ENCODE measurements around the gene HSPA1B. TPM values are rescaled to one million over a fixed set of nuclear protein-coding genes. Genes with fewer than 3 reads are reported as not detected.

Gene HSPA1B
- total RNA-seq = 268 TPM in 2 replicates

GRCh38 chr6:31827286-31828079 is at the start of gene HSPA1B:
TSS of gene HSPA1B (plus strand) at chr6:31827738. CDS start at chr6:31827951, 213 bp downstream.

DNA sequence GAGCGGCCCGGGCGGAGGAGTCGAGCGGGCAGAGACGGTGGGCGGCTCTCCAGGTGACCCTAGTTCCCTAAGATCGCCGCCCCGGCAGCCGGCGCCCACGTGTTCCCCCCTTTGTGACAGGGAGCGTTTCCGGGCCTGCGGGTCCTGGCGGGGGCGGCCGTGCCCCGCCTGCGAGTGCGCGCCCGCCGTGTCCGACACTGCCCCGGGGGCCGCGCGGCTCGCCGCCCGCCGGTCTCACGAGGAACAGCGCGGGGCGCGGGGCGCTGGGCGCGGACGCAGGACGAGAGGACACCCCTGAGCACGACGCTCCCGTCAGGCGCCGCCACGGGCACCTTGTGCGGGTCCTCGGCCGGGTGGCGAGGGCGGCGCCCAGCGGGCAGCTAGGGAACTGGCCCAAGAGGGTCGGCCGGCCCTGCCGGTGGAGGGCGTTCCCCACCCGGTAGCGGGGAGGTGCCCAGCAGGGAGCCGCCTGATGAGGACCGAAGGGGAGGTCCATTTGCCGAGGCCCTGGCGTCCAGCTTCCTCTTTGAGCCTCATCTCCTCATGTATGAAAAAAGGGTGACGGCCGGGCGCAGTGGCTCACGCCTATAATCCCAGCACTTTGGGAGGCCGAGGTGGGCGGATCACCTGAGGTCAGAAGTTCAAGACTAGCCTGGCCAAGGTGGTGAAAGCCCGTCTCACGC is 31.8 kb upstream of the HSPA1B start, which contains the start of gene VARS1:
VARS1 (minus strand) TSS at position 137 of the 683 bp plus-strand sequence. CDS start 535 bp downstream, outside the sequence.

GRCh38 chr6:31806470-31807272 is 20.9 kb upstream of the HSPA1B start, which contains the start of gene LSM2:
TSS of gene LSM2 (minus strand) at chr6:31806966. CDS start at chr6:31806757, 209 bp downstream.

GRCh38 chr6:31815025-31815838 is 12.3 kb upstream of the HSPA1B start, which contains the start of the genes HSPA1A and HSPA1L:
TSS of gene HSPA1A (plus strand) at chr6:31815543. CDS start at chr6:31815757, 214 bp downstream.
TSS of gene HSPA1L (minus strand) at chr6:31815283. CDS start at chr6:31811972, 3,311 bp downstream.

GRCh38 chr6:31862344-31863235 is 35.1 kb downstream of the HSPA1B start, which contains the start of gene NEU1:
TSS of gene NEU1 (minus strand) at chr6:31862821. CDS start at chr6:31862776, 45 bp downstream.

GRCh38 chr6:31878726-31879125 is 51.2 kb downstream of the HSPA1B start, which contains the start of gene SLC44A4:
TSS of gene SLC44A4 (minus strand) at chr6:31878997. CDS start at chr6:31878980, 17 bp downstream.

Other genes starting within 250 kb of the HSPA1B start
- 6.7 TPM in 1 of 2 replicates, not detected in the other for gene LTB, start 245.3 kb upstream of the HSPA1B start, total RNA-seq
- not detected in 2 replicates for gene LST1, start 241.5 kb upstream of the HSPA1B start, total RNA-seq
- gene NCR3, start 234.7 kb upstream of the HSPA1B start, total RNA-seq = not detected in 2 replicates
- gene AIF1, start 212.5 kb upstream of the HSPA1B start, total RNA-seq = not detected in 2 replicates
- gene PRRC2A, start 207.0 kb upstream of the HSPA1B start, total RNA-seq = 23.6 and 35.6 TPM in 2 replicates
- 128 and 161 TPM in 2 replicates for gene BAG6, start 175.1 kb upstream of the HSPA1B start, total RNA-seq
- 0.96 and 1.3 TPM in 2 replicates for gene APOM, start 171.8 kb upstream of the HSPA1B start, total RNA-seq
- gene C6orf47, start 167.0 kb upstream of the HSPA1B start, total RNA-seq = 26.7 and 27.1 TPM in 2 replicates
- 7.0 and 12.0 TPM in 2 replicates for gene GPANK1, start 162.7 kb upstream of the HSPA1B start, total RNA-seq
- 84.2 and 103 TPM in 2 replicates for gene CSNK2B, start 161.7 kb upstream of the HSPA1B start, total RNA-seq
- gene LY6G5B, start 157.8 kb upstream of the HSPA1B start, total RNA-seq = under 0.01 and 0.43 TPM in 2 replicates
- not detected in 2 replicates for gene LY6G5C, start 146.7 kb upstream of the HSPA1B start, total RNA-seq
- gene ABHD16A, start 124.4 kb upstream of the HSPA1B start, total RNA-seq = 25.2 and 40.2 TPM in 2 replicates
- not detected in 2 replicates for gene LY6G6F, start 120.9 kb upstream of the HSPA1B start, total RNA-seq
- not detected in 2 replicates for gene LY6G6D, start 112.4 kb upstream of the HSPA1B start, total RNA-seq
- not detected in 2 replicates for gene LY6G6C, start 106.0 kb upstream of the HSPA1B start, total RNA-seq
- not detected in 2 replicates for gene MPIG6B, start 104.4 kb upstream of the HSPA1B start, total RNA-seq
- gene DDAH2, start 98.4 kb upstream of the HSPA1B start, total RNA-seq = 11.5 and 45.8 TPM in 2 replicates
- 454 and 1,059 TPM in 2 replicates for gene CLIC1, start 91.2 kb upstream of the HSPA1B start, total RNA-seq
- gene MSH5, start 87.7 kb upstream of the HSPA1B start, total RNA-seq = 4.3 and 5.8 TPM in 2 replicates
- not detected in 2 replicates for gene SAPCD1, start 65.1 kb upstream of the HSPA1B start, total RNA-seq
- 0.43 and 0.48 TPM in 2 replicates for gene VWA7, start 50.4 kb upstream of the HSPA1B start, total RNA-seq
- gene VARS1, start 32.0 kb upstream of the HSPA1B start, total RNA-seq = 61.0 and 64.8 TPM in 2 replicates
- 34.2 and 39.0 TPM in 2 replicates for gene LSM2, start 20.8 kb upstream of the HSPA1B start, total RNA-seq
- 0.64 and 0.72 TPM in 2 replicates for gene HSPA1L, start 12.5 kb upstream of the HSPA1B start, total RNA-seq
- gene HSPA1A, start 12.2 kb upstream of the HSPA1B start, total RNA-seq = 124 and 172 TPM in 2 replicates
- 70.3 and 75.4 TPM in 2 replicates for gene NEU1, start 35.1 kb downstream of the HSPA1B start, total RNA-seq
- 3.8 and 8.2 TPM in 2 replicates for gene SLC44A4, start 51.3 kb downstream of the HSPA1B start, total RNA-seq
- 25.6 and 28.4 TPM in 2 replicates for gene EHMT2, start 70.0 kb downstream of the HSPA1B start, total RNA-seq
- gene ZBTB12, start 74.3 kb downstream of the HSPA1B start, total RNA-seq = 0.72 and 3.0 TPM in 2 replicates
- gene C2, start 100.0 kb downstream of the HSPA1B start, total RNA-seq = 0.96 and 2.1 TPM in 2 replicates
- 0.64 and 19.0 TPM in 2 replicates for gene CFB, start 118.4 kb downstream of the HSPA1B start, total RNA-seq
- gene NELFE, start 131.2 kb downstream of the HSPA1B start, total RNA-seq = 120 and 152 TPM in 2 replicates
- 48.2 and 48.4 TPM in 2 replicates for gene SKIC2, start 131.4 kb downstream of the HSPA1B start, total RNA-seq
- 10.6 and 13.2 TPM in 2 replicates for gene DXO, start 144.4 kb downstream of the HSPA1B start, total RNA-seq
- 1.4 and 2.8 TPM in 2 replicates for gene C4A, start 154.3 kb downstream of the HSPA1B start, total RNA-seq
- gene C4B, start 187.1 kb downstream of the HSPA1B start, total RNA-seq = 1.2 and 2.3 TPM in 2 replicates
- gene CYP21A2, start 210.7 kb downstream of the HSPA1B start, total RNA-seq = 0.24 TPM in 1 of 2 replicates, not detected in the other

Measured in tracheal epithelial cell (primary cell).